ENCODE results near the gene EMCN. TPM values are rescaled to one million over a fixed set of nuclear protein-coding genes. Genes with fewer than 3 reads are reported as not detected.

Gene EMCN
- total RNA-seq, 1 experiment from 2014 or later = not detected

DNA sequence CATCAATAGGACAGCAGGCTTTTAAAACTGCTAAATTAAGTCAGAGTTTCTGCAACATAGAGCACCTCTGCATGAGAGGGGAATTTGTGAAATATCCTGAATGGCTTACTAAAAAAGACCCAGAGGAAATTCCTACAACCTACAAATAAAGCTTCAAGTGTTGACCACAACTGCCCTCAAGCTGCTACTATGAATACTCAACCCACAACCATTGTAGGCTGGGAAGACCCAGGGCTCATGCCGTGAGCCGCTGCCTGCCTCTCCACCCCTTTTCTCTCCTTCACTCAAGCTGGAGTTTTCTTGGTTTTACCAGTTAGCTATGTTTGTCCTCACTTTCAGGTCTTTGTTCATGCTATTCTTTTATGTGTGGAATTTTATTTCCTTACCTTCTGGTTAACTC is 151.6 kb downstream of the EMCN start:
- no peak for DNase-seq
- Histone ChIP-seq H2AFZ (no peak overlapping the region), H3K4me2 (no peak overlapping the region), H4K20me1 (ENCODE audit: insufficient read depth) (no peaks in the 10 kb centered on the region), H3K4me3 (no peak overlapping the region), H3K9me3 (ENCODE audit: insufficient read depth, low read depth) (no peaks in the 10 kb centered on the region), H3K9me2 (ENCODE audit: insufficient read depth) (no peaks in the 10 kb centered on the region), H3K4me1 (replicated peaks; ENCODE audit: insufficient read depth) (no peaks in the 10 kb centered on the region), H3K79me2 (ENCODE audit: low read depth) (no peaks in the 10 kb centered on the region), H3K27me3 (ENCODE audit: insufficient read depth, low read depth) (no peaks in the 10 kb centered on the region), H3F3A (ENCODE audit: insufficient read depth, low read depth) (no peaks in the 10 kb centered on the region), H3K36me3 (ENCODE audit: low read depth) (no peaks in the 10 kb centered on the region), H3K27ac (no peak overlapping the region)
- intact Hi-C loops (cut with micrococcal nuclease; ENCODE audit: unreplicated experiment) = no loop called here
- BruUV-seq (replicated peaks) = no TSS peak
- ChIA-PET CTCF (no interaction called here), POLR2A (ENCODE audit: unreplicated experiment) (no interaction called here)
- TF ChIP-seq, protein P1, sequence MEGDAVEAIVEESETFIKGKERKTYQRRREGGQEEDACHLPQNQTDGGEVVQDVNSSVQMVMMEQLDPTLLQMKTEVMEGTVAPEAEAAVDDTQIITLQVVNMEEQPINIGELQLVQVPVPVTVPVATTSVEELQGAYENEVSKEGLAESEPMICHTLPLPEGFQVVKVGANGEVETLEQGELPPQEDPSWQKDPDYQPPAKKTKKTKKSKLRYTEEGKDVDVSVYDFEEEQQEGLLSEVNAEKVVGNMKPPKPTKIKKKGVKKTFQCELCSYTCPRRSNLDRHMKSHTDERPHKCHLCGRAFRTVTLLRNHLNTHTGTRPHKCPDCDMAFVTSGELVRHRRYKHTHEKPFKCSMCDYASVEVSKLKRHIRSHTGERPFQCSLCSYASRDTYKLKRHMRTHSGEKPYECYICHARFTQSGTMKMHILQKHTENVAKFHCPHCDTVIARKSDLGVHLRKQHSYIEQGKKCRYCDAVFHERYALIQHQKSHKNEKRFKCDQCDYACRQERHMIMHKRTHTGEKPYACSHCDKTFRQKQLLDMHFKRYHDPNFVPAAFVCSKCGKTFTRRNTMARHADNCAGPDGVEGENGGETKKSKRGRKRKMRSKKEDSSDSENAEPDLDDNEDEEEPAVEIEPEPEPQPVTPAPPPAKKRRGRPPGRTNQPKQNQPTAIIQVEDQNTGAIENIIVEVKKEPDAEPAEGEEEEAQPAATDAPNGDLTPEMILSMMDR (conservative IDR thresholded peaks at IDR 0.05) = no peak
- no peak for TF ChIP-seq EZH2 (IDR thresholded peaks at IDR 0.05; ENCODE audit: low read depth)

DNA sequence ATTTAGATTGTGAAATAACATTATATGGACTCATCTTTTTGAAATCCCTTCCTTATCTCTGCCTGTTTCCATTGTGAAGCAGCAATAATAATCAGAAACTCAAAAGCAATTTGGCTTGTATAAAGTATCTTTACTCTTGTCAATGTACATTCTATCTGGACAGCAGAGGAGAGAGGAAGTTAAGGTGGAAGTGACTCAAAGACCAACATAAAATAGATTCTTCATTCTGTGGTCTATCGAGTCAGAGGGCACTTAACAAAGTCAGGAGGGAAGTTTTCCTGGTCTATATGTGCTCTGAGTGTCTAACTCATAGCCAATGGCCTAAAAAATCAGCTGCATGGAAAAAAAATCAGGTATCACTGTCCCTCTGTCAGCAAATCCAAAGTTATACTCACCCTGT is 155.5 kb downstream of the EMCN start:
- DNase-seq = no peak
- intact Hi-C loops (cut with micrococcal nuclease; ENCODE audit: unreplicated experiment) = no loop called here
- Histone ChIP-seq H3K79me2 (ENCODE audit: low read depth) (no peaks in the 10 kb centered on the region), H3F3A (ENCODE audit: insufficient read depth, low read depth) (no peaks in the 10 kb centered on the region), H3K27me3 (ENCODE audit: insufficient read depth, low read depth) (no peaks in the 10 kb centered on the region), H3K27ac (no peak overlapping the region), H3K4me3 (no peak overlapping the region), H3K36me3 (ENCODE audit: low read depth) (no peaks in the 10 kb centered on the region), H3K9me3 (ENCODE audit: insufficient read depth, low read depth) (peaks cover 5% of the 10 kb centered on the region; the same call in 1 of the 2 replicates), H2AFZ (no peak overlapping the region), H4K20me1 (ENCODE audit: insufficient read depth) (no peaks in the 10 kb centered on the region), H3K9me2 (ENCODE audit: insufficient read depth) (no peaks in the 10 kb centered on the region), H3K4me1 (replicated peaks; ENCODE audit: insufficient read depth) (no peaks in the 10 kb centered on the region), H3K4me2 (no peak overlapping the region)
- ChIA-PET CTCF (no interaction called here), POLR2A (ENCODE audit: unreplicated experiment) (no interaction called here)
- BruUV-seq (replicated peaks) = no TSS peak
- TF ChIP-seq, protein P1 (conservative IDR thresholded peaks at IDR 0.05) = no peak
- no peak for TF ChIP-seq EZH2 (IDR thresholded peaks at IDR 0.05; ENCODE audit: low read depth)

DNA sequence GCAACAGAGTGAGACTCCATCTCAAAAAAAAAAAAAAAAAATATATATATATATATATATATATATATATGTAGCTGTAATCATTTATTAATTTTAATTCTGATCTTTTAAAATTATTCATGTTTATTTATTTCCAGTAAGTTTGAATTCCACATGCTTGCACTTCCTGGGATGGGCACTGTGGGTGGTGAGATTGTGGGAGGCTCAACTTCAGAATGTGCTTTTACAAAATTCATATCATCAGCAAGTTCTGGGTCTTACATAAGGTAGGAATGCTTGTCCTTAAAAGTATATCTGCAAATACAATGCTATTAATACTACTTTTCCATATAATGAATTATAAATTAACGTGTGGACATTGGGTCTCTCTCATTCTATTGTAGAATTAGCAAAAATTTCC is 156.5 kb downstream of the EMCN start:
- Histone ChIP-seq H3K27me3 (ENCODE audit: insufficient read depth, low read depth) (no peaks in the 10 kb centered on the region), H3K27ac (no peak overlapping the region), H3K4me2 (no peak overlapping the region), H3K79me2 (ENCODE audit: low read depth) (no peaks in the 10 kb centered on the region), H3K36me3 (ENCODE audit: low read depth) (no peaks in the 10 kb centered on the region), H3K9me2 (ENCODE audit: insufficient read depth) (no peaks in the 10 kb centered on the region), H2AFZ (no peak overlapping the region), H3K4me1 (replicated peaks; ENCODE audit: insufficient read depth) (no peaks in the 10 kb centered on the region), H4K20me1 (ENCODE audit: insufficient read depth) (no peaks in the 10 kb centered on the region), H3K9me3 (ENCODE audit: insufficient read depth, low read depth) (peaks cover 12% of the 10 kb centered on the region; the same call in 1 of the 2 replicates), H3F3A (ENCODE audit: insufficient read depth, low read depth) (peaks cover under 1% of the 10 kb centered on the region; the same call in 1 of the 2 replicates), H3K4me3 (no peak overlapping the region)
- BruUV-seq (replicated peaks) = no TSS peak
- POLR2A ChIA-PET (ENCODE audit: unreplicated experiment) = no interaction called here
- intact Hi-C loops (cut with micrococcal nuclease; ENCODE audit: unreplicated experiment) = no loop called here
- TF ChIP-seq EZH2 (IDR thresholded peaks at IDR 0.05; ENCODE audit: low read depth) = no peak
- TF ChIP-seq, protein P1 (conservative IDR thresholded peaks at IDR 0.05) = no peak
- CTCF ChIA-PET = no interaction called here
- no peak for DNase-seq

Data from PC-9 (cell line).